ENCODE data around the gene ZNF710.

Gene ZNF710

DNA sequence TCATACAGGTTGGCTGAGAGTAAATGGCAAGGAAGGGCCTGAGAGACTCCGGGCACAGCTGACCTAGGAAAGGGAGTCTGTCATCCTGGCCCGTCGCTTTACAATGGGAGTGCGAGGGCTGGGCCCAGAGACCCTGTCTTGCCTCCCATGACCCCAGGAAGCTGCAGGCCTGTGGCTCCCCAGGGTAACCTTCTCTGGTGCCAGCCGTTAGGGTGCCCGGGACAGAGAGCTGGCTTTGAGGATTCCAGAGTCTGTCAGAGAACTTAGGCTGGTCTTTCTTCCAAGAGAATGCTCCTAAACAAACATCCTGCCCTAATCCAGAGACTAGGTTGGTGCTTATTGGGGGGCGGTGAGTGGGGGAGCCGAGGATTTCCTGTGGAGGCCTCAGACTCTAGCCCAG is 18.5 kb downstream of the ZNF710 start:
- no peak for DNase-seq

- DNase-seq, result no peak
These were observed 19.1 kb downstream of the ZNF710 start for GRCh38 chr15:90020021-90020735.

DNA sequence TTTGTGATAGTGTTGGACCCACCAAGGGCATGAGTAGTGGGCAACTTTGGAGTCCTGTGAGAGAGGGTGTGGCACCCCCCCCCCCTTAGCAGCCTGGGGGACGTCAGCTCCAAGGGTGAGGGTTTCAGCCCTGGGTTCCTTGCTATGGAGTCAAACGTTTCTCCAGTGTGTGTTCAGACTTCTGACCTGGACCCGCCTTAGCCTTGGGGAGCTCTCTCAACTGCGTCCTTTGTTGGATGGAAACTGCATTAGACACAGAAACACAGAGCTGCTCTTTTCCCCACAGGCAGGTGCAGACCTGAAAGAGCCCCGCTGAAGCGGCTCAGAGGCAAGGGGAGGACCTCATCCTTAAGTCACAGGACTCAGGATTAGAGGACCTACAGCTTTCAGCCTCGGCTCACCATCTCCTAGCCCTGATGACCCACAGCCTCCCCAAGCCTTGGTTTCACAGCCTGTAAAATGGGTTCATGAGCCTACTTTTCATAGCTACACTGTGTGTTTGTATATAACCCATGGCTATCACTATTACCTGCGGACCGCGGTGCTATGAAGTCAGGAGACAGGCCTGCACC is 19.9 kb downstream of the ZNF710 start:
- no peak for DNase-seq

- no peak for DNase-seq
These were observed 21.2 kb downstream of the ZNF710 start for GRCh38 chr15:90022345-90022744.

- no peak for DNase-seq
These were observed 22.0 kb downstream of the ZNF710 start for GRCh38 chr15:90022905-90023700.

DNA sequence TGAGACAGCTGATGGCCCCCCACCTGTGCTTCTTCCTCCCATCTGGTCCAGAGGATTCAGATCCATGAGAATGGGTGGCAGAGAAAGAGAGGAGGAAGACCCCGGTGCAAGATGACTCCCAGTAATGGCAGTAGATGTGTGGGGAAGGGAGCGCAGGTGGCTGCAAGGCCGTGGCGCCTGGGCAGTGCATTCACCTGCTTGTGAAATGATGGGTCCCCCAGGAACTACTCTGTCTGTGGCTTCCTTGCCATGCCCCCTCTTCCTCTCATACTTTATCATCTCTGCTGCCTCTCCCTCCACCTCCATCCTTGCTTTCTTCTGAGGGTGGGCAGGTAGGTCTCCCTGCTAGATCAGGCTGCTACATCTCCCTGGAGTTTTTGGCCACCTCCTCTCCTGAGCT is 23.3 kb downstream of the ZNF710 start:
- no peak for DNase-seq

- no peak for DNase-seq
These were observed 24.4 kb downstream of the ZNF710 start for GRCh38 chr15:90025489-90026033.

- DNase-seq, result no peak
These were observed 27.3 kb downstream of the ZNF710 start for GRCh38 chr15:90028376-90028944.

- DNase-seq, result no peak
These were observed 27.9 kb downstream of the ZNF710 start for GRCh38 chr15:90029024-90029423.

DNA sequence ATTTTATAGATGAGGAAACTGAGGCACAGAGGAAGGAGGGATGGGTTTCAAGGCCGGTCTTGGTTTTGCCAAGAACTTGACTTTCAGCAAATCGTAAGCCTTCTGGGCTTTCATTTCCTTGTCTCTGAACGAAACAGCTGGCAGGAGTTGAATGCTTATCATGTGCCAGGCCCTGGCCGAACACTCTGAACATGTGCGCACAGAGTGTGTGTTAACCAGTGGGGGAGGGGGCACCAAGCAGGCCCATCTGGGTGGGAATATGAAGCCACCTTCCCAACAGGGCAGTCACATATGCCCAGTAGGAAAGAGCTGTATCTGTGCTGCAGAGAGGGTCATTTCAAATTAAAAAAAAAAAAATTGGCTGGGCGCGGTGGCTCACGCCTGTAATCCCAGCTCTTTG is 29.3 kb downstream of the ZNF710 start:
- no peak for DNase-seq

GRCh38 chr15:90031231-90031791 is 30.2 kb downstream of the ZNF710 start:
- DNase-seq, result no peak

GRCh38 chr15:90033006-90033405 is 31.9 kb downstream of the ZNF710 start:
- DNase-seq, result no peak

GRCh38 chr15:90033448-90033847 is 32.3 kb downstream of the ZNF710 start:
- DNase-seq, result no peak

GRCh38 chr15:90035095-90035839 is 34.1 kb downstream of the ZNF710 start:
- DNase-seq, result no peak

- DNase-seq, result no peak
These were observed 34.7 kb downstream of the ZNF710 start for GRCh38 chr15:90035840-90036230.

- DNase-seq, result no peak
These were observed 35.2 kb downstream of the ZNF710 start for GRCh38 chr15:90036343-90036742.

GRCh38 chr15:90036806-90037510 is 35.8 kb downstream of the ZNF710 start:
- no peak for DNase-seq

- DNase-seq, result no peak
These were observed 36.4 kb downstream of the ZNF710 start for GRCh38 chr15:90037511-90037860.

DNA sequence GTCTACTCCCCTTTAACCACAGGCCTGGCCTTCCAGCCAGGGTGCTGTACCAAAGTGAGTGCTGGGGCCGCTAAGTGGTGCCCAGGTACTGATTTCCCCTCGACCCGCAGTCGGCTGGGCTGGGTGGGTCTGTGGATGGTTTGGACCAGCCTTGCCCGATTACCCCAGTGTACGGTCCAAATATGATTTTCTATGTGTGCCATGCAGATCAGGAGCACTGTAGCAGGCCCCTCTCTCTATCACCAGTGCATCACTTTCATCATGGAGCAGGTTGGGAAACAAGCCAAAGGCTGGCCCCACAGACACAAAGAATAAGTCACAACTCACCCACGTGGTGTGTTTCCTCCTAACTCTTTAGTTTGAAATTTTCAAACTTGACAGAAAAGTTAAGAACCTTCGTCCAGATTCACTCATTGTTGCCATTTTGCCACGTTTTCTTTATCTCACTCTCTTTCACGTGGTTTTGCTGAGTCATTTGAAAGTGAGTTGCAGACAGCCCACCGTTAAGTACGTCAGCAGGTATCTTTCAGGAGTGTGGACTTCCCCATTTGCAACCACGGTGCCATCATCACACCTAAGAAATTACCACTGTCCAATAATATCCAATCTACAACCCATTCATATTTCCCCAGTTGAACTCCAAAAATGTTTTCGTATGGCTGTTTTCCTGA is 37.0 kb downstream of the ZNF710 start:
- DNase-seq, result peak; percentile 50

DNA sequence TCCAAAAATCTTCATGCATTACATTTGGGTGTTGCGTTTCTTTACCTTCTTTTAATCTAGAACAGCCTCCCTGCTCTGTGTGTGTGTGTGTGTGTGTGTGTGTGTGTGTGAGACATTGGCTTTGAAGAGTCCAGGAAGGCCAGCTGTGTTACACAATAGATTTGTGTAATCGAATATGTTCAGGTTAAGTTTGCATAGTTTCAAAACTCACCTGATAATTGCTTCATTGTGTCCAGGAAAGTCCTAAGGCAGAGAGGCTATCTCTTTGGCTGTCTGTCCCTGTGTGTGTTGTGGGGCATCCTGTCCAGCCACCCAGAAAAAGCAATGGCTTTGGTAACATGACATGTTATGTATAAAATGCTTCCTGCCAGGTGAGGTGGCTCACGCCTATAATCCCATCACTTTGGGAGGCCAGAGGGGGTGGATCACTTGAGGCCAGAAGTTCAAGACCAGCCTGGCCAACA is 37.5 kb downstream of the ZNF710 start:
- DNase-seq, result no peak

GRCh38 chr15:90039996-90040395 is 38.9 kb downstream of the ZNF710 start:
- no peak for DNase-seq

Measured in stimulated activated naive CD4-positive, alpha-beta T cell treated with Interleukin-2 at 50 U/mL for 16 hours (primary cell).